Dedifferentiated amniotic fluid mesenchymal stem cell (primary cell): ENCODE measurements around the gene LEF1.
"Not testable (repeated sequence)": the region's sequence is repeated elsewhere in the genome, so short reads cannot be mapped to it uniquely, and the experiment has no call there.

Experiments
- DNase-seq: peaks from one replicate; pipeline ENCODE4 v3.0.0-alpha.2; 2016; ENCODE audit errors: extremely low spot score

Gene LEF1

DNA sequence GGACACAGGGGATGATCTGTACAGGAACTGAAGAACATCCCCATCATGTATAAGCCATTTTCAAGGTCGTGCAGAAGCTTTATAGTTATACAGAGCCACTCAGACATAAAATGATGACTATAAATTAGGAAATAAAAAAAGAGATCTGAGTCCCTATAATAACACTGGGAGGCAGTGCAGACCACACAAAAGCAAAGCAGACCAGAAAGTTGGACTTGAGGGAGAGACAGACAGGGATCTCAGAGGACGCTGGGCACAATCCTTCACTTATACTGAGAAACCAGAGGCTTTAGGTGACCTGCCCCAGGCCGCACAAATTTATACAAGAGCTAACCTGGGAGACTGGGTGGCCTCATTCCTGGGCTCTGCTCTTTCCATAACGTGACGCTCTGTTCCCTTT lies 108.6 kb downstream of the LEF1 start:
- DNase-seq = peak; percentile 26

DNA sequence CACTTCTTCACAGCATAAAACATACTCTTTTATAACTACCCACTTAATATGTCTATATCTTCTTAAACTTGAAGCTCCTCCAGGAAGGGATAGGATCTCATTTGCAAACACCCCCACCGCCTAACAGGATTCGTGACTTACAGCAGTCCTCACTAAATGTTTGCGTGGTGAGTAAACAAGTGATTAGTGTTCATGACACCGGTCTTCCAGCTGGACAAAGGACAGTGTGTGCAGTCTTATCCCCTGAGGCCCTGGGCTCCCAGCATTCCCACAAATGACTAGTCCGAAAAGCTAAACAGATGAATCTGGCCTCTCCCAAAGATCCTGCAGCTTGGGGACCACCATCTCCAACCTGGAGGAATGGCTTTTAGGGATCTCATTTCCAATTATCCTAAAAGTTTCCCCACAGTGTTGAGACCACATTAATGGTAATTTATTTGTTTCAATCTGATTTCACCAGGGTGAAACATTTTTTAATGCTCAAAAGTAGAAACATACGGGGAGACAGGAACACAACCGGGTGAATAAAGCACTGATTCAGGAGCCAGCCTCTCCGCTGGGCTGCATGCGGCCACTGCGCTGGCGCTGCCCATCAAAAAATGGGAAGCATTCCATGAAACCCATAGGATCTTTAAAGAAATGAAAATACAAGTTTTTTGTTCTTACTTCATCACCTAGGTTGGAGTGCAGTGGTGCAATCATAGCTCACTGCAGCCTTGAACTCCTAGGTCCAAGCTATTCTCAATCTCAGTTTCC lies 109.9 kb downstream of the LEF1 start:
- DNase-seq = peak; percentile 31

DNA sequence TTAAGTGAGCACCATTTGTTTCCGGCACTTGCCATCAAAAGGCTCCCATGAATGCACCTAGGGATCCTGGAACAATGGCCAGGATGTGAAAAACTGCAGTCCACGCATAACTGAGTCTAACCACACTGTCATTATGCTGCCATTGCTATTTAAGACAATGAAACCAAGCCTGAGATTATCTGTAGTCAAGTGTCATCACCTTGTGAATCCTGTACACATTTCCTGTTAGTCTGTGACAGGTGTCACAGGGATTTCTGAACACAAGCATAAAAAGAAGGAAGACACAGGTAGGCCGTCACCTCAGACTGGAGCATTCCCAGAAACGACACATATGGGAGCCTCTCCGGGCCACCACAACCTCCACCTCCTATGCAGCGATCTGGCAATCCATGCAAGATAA lies 112.3 kb downstream of the LEF1 start:
- DNase-seq = no peak

DNA sequence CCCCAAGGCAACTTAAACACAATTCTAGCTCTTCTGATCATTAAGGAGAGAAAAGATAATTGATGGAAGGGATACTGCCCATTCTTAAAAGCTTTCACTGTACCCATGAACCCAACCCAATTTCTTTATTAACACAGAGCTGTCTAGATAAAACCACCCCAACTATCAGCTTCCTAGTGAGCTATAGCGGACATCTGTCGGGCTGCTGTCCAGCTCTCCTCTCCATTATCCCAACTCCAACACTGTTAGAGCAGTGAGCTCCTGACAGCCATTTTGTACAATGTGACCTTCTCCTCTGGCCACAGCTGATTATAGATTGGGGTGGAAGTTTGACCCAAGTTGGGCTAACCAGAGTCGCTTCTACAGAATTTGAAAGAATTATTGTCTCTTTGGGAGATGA lies 112.9 kb downstream of the LEF1 start:
- DNase-seq = no peak

DNA sequence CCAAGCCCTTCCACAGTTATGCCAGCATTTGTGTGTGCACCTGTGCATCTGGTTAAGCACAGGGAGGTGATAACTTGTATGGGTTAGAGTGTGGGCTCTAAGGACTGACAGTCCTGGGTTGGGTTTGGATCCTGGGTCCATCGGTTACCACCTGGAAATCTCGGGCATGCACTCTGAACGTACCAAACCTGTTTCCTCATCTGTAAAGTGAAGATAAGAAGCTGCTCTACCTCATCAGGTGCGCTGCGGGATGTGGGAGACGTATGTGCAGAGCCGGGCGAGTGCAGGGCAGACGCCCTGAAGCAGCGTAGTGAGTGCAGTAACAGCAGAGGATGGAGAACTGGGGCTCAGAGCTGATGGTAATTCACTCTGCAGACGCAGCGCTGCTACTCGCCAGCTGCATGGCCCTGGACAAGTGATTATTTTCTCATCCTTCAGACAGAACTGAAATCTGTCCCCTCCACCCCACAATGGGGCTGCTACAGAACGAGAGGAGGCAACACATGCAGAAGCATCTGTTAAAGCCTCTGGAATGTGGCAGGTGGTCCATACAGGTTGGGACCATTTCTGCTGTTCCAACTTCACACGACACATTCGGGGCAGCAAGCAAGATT lies 114.6 kb downstream of the LEF1 start:
- DNase-seq = no peak

DNA sequence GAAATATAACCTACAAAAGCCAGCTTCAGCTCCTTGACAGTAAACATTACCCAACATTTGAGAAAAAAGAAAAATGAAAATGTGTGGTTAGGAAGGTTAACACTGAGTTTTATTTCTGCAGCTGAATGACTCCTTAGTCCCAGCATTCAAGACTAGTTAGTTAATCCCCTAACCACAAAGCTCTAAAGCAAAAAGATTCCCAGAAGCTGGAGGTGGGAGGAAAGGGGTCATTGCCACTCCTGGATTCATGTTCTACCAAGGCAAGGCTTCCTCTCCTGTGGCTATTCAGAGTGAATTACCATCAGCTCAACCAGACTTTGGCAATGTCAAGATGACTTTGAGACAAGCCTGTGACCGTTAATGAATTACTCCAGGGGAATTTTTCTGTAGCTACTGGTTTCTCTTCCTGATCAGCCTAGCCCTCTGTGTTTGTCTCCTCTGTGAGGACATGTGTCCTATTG lies 115.5 kb downstream of the LEF1 start:
- DNase-seq = no peak

DNA sequence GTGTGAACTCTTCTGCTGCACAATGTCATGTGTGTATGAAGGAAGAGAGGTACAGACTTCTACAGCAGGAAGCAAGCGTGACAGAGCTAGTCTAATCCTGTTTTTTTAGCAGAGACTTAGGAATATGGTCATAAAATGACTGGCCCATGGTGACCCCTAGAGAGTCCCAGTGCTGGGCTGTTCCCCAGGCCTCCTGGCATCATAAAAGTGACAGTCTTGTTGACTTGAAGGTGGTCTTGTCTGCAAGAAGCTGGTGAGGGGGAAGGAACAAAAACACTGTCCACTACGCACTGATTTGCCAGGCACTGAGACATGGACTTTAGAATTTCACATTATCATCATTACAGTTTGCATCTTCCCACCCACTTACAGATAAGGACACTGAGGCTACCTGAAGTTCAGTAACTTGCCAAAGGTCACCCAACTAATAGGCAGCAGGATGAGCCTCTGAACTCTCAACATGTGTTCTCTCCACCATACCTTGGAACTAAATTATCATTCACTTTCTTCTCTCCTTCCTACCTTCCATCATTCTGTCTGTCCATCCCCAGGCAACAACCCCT lies 116.1 kb downstream of the LEF1 start:
- no peak for DNase-seq

DNA sequence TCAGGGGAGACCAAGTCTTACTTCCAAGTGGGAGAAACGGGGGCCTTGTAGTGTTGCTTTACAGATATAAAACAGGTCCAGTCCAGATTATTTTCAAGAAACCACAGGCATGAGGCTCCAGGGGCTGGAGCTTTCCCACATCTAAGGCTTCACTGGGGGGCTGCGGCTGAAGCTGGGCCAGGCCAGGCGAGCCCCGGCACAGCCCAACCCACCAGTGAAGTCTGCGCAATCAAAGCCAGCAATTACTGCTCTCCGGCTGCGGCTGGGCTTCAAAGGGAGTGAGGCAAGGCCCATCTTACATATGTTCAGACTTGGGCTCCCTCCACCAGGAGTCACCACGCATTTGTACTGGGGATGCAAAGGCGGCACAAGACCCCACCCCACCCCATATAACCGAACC lies 117.4 kb downstream of the LEF1 start:
- DNase-seq = no peak

DNA sequence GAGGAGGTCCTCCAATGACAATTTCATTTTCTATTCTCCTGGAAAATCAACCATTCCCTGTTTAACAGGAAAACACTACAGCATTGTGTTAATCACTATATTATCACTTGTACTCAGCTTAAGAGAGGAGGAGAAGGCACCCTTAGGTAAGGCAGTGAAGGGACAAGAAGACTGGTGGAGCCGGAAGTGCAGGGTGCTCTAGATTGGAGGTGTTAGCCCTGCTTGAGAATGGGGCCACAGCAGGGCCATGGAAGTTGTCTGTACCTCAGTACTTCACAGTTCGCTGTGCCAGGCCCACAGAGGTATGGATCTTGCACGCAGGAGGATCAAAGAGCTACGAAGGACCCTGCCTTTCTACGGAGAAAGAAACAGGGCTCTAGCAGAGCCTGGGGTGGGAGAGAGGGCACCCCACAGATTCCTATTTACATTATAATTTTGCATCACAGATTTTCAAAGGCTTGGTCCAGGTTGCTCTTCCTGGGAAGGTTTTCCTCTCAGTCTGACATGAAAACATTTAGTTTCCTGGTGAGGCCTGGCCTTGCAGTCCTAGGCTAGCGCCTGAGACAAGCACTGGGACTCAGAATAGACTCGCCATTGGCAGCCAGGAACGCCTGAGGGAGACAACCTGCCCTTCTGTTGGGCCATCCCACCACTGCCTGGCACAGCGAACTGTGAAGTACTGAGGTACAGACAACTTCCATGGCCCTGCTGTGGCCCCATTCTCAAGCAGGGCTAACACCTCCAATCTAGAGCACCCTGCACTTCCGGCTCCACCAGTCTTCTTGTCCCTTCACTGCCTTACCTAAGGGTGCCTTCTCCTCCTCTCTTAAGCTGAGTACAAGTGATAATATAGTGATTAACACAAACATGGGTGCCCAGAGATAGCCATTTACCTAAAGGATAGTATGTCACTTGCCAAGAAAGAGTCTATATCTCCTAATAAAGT lies 118.3 kb downstream of the LEF1 start:
- not testable (repeated sequence) for DNase-seq

DNA sequence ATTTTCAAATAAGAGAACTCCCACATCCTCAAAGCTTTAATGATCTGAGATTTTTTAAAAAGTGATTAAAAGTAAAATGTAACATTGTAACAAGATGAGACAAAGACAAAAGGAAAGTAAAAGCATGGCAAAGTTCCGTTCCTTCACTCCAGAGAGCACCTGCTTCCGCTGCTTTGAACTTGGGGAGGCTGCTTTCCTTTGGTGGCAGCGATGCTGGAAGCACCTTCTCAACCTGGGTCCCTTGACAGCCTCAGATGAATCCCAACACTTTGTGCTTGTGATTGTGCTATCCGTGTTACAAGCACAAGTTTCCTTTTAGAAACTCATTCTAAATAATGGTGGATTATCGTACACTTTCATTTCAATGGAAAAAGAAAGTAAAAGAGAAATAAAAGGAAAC lies 119.3 kb downstream of the LEF1 start:
- no peak for DNase-seq

DNA sequence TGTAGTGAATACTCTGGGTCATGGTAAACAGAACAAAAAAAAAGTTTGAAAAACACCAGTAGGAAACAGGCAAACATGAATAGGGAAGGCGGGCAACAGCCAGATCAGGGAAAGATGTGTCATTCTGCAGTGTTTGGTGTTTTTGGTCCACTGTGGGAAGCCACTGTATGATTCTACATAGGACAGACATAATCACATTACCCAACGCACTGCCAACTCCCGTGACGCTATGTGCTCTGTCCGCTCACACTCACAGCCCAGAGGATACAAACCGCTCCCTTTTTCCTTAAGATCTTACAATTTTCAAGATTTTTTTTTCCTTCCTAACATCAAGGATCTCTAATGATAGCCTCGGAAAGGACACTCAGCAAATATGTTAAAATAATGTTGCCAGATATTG lies 119.7 kb downstream of the LEF1 start:
- no peak for DNase-seq

DNA sequence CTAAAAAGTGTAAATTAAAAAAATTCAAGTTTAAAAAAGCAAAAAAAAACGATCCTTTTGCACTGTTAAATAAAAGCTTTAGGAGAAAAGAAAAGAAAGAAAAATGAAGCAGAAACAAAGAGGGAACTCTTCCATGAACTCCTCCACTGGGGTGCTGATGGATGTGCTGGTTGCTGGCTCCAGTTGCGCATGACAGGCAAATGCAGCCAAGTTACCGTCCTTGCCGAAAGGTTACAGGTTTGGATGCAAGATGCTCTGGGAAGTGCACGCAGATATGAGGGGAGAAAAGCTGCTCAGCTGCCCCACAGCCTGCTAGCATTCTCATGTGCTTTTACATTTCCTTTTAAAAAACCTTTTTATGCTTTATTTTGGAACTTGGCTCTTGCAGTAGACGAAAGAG lies 120.6 kb downstream of the LEF1 start:
- no peak for DNase-seq

DNA sequence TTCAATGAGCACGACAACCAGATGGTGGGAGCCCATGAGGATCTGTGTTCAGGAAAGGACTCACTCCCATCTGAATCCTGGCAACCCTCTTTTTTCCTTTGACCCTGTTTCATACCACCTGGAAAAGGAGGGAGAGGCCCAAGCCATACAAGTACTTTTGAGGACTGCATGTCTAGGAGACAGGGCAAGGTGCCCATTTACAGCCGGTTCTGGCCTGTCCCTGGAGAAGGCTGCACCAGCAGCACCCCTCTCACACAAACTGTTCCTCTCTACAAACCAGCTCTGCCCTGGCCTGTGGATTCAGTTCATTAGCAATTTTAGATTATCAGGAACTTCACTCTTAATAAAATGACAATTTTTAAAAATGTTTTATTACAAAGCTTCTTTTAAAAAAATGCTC lies 121.5 kb downstream of the LEF1 start:
- no peak for DNase-seq

DNA sequence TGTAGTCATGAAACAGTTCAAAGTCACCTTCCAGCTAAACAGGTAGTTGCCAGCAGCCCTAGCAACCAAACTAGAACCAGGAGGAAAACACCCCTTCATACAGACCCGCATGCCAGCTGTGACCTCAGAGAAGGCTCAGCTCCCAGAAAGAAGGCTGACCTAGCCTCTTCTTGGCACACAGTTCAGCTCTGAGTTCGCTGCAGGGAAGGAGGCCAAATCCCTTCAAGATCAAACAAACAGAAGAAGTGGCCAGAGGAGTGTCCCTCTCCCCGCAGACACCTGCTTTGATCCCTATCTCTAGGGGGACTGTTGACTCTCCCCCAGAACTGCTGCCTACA lies 123.1 kb downstream of the LEF1 start:
- no peak for DNase-seq

DNA sequence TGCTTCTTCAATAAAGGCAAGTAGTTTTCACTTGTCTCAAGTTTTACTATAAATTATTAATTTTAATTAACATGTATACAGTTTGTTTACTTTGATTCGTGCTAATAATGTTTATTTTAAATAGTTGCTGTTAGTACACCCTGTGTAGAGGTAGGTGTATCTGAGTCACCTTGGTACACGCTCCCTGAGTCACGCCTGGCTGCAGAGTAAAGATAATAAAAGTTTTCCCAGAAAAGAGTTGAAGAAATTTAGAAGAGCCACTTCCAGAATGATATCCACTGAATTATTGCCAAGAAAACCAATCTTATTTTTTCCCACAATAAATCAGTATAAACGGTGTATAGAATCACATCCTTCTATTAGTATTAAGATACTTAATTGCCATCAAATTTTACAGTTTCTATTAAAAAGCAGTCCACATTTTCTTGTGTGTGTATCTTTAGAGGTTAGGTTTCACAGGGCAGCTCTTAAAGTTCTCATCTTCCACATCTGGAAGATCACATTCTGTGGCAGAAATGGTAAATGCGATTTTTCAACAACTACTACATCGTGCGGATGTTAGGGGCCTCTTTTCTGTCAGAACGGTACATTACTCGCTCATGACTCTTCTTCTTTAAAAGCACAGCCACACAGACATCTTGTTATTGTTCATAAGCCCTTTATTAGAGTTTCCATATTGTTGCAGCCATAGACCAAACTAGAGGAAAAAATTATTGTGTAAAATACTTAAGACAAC lies 123.6 kb downstream of the LEF1 start:
- DNase-seq = no peak

DNA sequence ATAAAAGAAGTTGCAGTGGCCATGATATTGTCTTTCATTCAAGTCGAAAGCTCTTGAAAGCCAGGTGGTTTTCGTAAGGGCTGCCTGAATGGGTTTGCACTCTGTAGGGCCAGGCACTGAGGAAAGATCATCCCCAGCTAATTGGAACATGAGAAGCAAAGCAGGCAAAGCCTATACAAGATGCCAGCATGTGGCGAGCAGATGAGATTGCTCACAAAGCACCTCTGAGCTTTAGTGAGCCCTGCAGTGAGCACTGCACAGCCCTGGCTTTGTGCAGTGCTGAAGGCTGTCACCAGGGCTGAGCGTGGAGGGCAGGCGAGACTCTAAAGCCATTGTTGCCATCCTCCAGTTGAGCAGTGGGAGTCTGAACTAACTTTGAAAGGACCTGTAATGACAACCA lies 125.2 kb downstream of the LEF1 start:
- no peak for DNase-seq

DNA sequence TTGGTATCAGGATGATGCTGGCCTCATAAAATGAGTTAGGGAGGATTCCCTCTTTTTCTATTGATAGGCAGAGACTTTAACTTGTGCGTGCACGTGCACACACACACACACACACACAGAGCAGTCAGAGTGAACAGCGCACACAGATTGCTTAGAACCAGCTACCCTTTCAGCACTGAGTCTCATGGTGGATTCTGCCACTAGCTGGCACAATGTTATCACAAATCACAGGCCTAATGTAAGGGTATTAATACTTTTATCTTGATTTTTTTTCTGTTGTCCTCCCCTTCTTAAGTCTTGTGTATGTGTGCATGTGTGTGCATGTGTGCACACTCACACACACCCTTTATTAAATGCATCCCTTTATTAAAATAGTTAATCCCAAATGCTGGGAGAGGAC lies 125.8 kb downstream of the LEF1 start:
- no peak for DNase-seq

DNA sequence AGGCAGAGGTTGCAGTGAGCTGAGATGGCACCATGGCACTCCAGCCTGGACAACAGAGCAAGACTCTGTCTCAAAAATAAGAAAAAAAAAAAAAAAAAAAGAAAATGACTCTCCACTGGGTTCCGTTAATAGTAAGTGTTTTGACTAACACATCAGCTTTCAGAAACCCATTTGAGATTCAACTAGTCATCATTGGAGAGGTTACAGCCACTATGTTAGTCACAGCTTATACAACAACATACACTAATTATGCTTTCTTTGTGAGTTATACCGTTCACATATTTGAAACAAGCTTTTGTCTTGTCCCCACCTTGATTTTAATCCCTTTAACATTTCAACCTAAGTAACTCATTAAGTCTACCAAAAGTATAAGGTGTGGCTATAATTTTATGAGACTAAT lies 130.8 kb downstream of the LEF1 start:
- DNase-seq = no peak

DNA sequence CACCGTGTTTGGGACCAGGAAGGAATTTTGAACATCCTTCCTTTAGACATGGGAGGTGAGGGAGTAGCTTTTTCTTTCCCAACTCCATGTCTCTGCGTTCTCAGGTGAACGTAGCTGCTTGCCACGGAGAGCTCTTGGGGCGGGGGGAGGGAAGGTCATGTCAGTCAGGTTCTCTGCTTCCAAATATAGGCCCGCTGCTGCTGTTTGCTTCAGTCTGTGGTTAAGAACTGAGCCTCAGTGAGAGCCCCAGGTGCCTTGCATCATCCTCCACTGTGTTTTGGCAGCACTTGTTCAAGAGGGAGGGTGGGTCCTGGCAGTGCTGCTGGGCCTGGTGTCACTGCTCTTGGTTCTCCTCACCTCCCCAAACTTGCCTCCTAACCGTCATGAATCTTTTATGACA lies 132.5 kb downstream of the LEF1 start:
- no peak for DNase-seq

DNA sequence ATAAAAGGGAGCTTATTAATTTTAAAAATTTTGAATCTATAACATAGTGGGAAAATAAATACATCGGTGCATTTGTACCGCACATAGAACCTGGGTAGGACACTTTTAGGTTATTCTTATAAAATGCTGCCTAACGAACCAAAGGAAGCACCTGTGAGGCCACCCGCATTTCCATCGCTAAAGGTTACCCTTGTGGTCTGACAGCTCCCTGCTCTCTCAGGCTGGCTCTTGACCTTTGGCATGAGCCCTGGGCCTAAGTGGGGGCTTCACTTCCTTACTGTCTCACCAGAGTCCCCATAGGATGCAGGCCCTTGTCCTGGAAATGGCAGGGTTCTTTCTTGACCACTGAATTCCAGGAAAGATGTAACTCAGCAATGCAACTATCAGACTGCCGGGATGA lies 133.0 kb downstream of the LEF1 start:
- no peak for DNase-seq

DNA sequence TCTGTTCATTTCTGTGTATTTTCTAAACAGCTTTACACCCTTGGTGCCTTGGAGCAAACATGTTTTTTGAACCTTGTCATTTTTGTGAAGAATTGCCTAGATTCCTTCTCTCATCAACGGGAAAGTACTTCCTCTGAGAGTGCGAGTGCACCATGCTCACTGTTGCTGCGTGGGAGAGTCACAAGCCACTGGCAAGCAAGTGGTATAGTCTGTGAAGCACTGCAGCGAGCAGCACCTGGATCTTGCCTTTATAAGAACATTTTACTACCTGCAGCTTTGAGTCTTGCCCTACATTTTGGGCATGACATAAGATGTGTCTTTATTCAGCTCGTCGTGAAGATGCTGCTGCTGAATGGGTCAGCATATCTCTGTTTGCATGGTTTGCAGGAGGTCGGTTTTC lies 134.2 kb downstream of the LEF1 start:
- DNase-seq = no peak

DNA sequence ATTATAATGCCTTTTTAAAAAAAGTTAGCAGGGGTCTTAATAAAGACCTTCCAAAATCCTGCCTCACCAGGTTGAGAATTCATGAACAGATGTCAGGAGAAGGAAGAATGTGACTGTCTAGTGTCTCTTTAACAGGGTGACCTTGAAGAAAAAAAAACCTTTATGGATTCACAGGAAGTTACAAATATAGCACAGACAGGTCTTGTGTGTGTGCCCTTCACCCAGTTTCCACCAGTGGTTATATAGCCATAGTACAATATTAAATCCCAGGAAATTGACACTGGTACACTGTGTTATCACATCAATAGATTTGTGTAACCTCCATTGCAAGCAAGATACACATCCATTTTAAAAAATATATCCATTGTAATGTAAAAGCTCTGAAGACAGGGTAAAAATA lies 135.4 kb downstream of the LEF1 start:
- no peak for DNase-seq
